ENCODE results near the gene NIM1K.

DNA sequence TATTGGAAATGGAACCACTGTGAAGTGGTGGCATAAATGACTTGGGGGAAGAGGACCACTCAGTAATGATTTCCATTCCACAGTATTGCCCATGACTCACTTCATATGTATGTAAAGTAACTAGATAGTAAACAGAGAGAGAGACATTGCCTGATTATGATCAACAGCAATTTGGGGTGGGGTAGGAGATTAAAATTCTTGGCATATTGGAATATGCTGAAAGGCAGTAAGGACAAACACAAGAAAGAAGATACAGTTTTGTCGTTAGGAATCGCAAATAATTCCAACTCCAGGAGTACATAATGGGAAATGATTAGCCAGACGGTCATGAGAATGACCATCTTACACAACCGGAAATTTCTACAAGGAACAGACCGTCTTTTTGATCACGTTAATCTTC is 122.7 kb downstream of the NIM1K start:
- TF ChIP-seq CTCF (IDR thresholded peaks at IDR 0.05 in 4 of 5, conservative IDR thresholded peaks at IDR 0.05 in 1 of 5) (no peak), POLR2A (IDR thresholded peaks at IDR 0.05) (no peak)

Data from gastrocnemius medialis (tissue), 4 donors.